Neutrophil (primary cell): Measurements from ENCODE around the gene CDK5RAP2.
"Not testable (repeated sequence)": the region's sequence is repeated elsewhere in the genome, so short reads cannot be mapped to it uniquely, and the experiment has no call there.

Experiments
- H3K27ac ChIP-seq: fragments of 200-600 bp; sonication (generic); 2 replicates; pipeline ENCODE4 v1.5.1; 2016; ENCODE audit warnings: mild to moderate bottlenecking, moderate library complexity
- H3K27me3 ChIP-seq: fragments of 200-600 bp; sonication (generic); 2 replicates; pipeline ENCODE4 v1.6.0; 2016; ENCODE audit warnings: mild to moderate bottlenecking
- H3K36me3 ChIP-seq: fragments of 200-600 bp; sonication (generic); 2 replicates; pipeline ENCODE4 v1.5.1; 2017
- H3K4me1 ChIP-seq, 2 experiments: fragments of 200-600 bp in 1 of 2; sonication (generic) in 1 of 2; 1 replicate in 1 of 2; 2 replicates in 1 of 2; pipeline versions ENCODE4 v1.5.1 to v1.6.1; 2013 to 2016; ENCODE audit warnings: low read depth in 1 of 2, low read length in 1 of 2, mild to moderate bottlenecking in 1 of 2, moderate library complexity in 1 of 2; ENCODE audit not compliant: control insufficient read depth in 1 of 2, insufficient read depth in 1 of 2
- H3K4me3 ChIP-seq, 2 experiments: fragments of 200-600 bp in 1 of 2; sonication (generic) in 1 of 2; 1 replicate in 1 of 2; 2 replicates in 1 of 2; pipeline ENCODE4 v1.5.1; 2013 to 2016; ENCODE audit warnings: low read depth in 1 of 2, low read length in 1 of 2, mild to moderate bottlenecking in 1 of 2, moderate library complexity in 1 of 2
- H3K9me3 ChIP-seq: fragments of 200-600 bp; sonication (generic); 2 replicates; pipeline ENCODE4 v1.5.1; 2016
- CTCF ChIP-seq: fragments of 200-600 bp; sonication (generic); IDR thresholded peaks from 2 replicates; pipeline ENCODE4 v1.5.1; 2016; ENCODE audit warnings: antibody characterized with exemption

CDK5RAP2 gene

DNA sequence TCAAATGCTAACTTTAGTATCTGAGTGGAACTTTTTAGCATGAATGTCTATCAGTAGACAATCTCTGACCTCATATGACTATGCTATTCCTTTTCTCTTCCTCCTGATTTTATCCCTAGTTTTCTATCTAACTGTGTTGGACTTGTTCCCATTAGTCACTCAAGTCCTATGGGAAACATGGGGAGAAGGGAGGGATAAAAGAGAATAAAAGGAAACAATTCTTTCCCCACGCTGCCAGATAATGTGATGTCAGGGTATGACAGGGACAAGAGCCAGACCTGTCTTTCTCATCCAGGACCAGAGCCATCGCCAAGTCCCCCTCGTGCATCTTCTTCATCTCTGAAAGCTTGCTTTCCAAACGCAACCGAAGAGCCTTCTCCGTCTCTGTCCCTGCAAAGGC is 43.9 kb downstream of the CDK5RAP2 start:
- no peak for TF ChIP-seq CTCF

GRCh38 chr9:120534266-120534665 is 45.7 kb downstream of the CDK5RAP2 start:
- H3K36me3 ChIP-seq: peaks cover 85% of the 10 kb centered on the region
- H3K27ac ChIP-seq: no peak overlapping the region
- H3K4me3 ChIP-seq: no peak overlapping the region
- H3K27me3 ChIP-seq: no peaks in the 10 kb centered on the region
- no peaks in the 10 kb centered on the region for H3K4me1 ChIP-seq
- no peaks in the 10 kb centered on the region for H3K9me3 ChIP-seq
- no peak for TF ChIP-seq CTCF

More for the DNA sequence above, 43.9 kb downstream of the CDK5RAP2 start:
- Histone ChIP-seq H3K4me3 (no peak overlapping the region), H3K27me3 (no peaks in the 10 kb centered on the region), H3K4me1 (no peaks in the 10 kb centered on the region), H3K36me3 (peaks cover 86% of the 10 kb centered on the region), H3K9me3 (no peaks in the 10 kb centered on the region), H3K27ac (no peak overlapping the region)

DNA sequence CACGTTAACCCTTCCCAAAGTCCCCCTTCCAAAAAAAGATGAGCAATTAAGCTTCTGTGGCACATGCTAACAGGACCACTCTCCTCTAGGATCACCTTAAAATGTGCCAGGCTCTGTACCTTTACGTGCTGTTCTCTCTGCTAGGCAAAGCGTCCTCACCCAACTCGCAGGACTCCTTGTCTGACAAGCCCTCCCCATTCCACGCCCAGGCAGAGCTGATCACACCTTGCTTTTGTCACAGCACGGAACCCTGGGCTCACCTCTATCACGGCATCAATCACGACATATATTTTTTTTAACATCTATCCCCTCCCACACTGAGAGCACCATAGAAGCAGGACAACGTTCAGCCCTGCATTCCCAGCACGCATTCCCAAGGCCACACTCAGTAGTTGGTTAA is 47.1 kb downstream of the CDK5RAP2 start:
- Histone ChIP-seq H3K4me3 (no peak overlapping the region), H3K27ac (no peak overlapping the region), H3K27me3 (no peaks in the 10 kb centered on the region), H3K9me3 (no peaks in the 10 kb centered on the region), H3K36me3 (peaks cover 88% of the 10 kb centered on the region), H3K4me1 (no peaks in the 10 kb centered on the region)
- no peak for TF ChIP-seq CTCF

- no peak overlapping the region for H3K27ac ChIP-seq
- peaks cover 89% of the 10 kb centered on the region for H3K36me3 ChIP-seq
- no peaks in the 10 kb centered on the region for H3K27me3 ChIP-seq
- no peaks in the 10 kb centered on the region for H3K4me1 ChIP-seq
- no peaks in the 10 kb centered on the region for H3K9me3 ChIP-seq
- no peak overlapping the region for H3K4me3 ChIP-seq
- TF ChIP-seq CTCF: no peak
Measured at GRCh38 chr9:120532475-120532874, 47.5 kb downstream of the CDK5RAP2 start.

DNA sequence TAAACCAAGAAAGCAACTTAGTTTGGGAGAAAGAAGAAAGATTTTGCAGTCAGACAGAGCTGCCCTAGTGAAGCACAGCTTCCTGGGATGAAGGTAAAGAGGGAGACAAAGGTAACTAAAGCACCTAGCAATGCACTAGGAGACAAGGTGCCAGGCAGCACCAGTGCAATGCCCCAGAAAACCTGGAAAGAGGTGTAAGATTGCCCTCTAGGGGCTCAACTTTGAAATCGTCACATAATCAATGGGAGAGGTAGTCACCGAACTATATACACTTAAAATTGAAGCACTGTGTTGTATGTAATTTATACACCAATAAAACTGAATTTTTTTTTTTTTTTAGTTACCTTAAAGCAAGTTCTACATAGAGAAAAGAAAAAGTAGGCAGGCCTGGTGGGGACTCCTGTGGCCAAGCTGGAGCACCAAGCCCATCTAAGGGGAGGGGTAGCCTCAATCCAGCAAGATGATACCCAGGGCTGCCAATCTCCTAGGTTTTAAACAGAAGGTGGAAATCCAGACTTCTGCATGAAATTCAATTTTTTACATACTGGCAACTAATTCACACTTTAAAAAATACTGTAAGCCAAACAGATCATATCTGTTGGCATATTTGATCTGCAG is 48.2 kb downstream of the CDK5RAP2 start:
- no peaks in the 10 kb centered on the region for H3K4me1 ChIP-seq
- no peaks in the 10 kb centered on the region for H3K27me3 ChIP-seq
- H3K9me3 ChIP-seq: no peaks in the 10 kb centered on the region
- no peak overlapping the region for H3K4me3 ChIP-seq
- no peak for TF ChIP-seq CTCF
- H3K27ac ChIP-seq: no peak overlapping the region
- H3K36me3 ChIP-seq: peaks cover 89% of the 10 kb centered on the region

DNA sequence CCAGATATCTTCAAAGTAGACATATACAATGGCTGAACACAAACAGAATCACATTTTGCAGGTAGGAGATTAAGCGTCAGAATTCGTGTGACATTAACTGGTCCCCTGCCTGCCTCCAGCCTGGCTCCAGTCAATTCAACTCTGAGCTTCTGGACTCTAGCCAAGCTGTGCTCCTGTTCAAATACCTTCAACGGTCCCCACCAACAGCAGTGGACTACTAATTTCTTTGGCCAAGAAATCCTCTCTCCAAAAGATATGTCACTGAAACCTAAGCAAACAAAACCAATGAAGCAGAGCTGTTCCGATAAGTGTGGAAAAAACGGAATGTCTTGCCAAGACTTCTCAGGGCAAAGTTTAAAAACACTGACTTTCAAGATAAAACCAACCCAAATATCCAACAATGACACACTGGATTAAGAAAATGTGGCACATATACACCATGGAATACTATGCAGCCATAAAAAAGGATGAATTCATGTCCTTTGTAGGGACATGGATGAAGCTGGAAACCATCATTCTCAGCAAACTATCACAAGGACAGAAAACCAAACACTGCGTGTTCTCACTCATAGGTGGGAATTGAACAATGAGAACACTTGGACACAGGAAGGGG is 49.6 kb downstream of the CDK5RAP2 start:
- H3K36me3 ChIP-seq: peaks cover 89% of the 10 kb centered on the region

More for the DNA sequence above, 49.6 kb downstream of the CDK5RAP2 start:
- H3K9me3 ChIP-seq, H3K4me3 ChIP-seq, H3K27me3 ChIP-seq, H3K27ac ChIP-seq, H3K4me1 ChIP-seq: not testable (repeated sequence)
